ENCODE data around the gene PFKP.

PFKP gene

GRCh38 chr10:3100856-3101640, 33.7 kb downstream of the PFKP start (continued):
- TF ChIP-seq PRDM6 (tag by site-specific recombination; IDR thresholded peaks at IDR 0.05), result no peak
- TF ChIP-seq ELK4 (IDR thresholded peaks at IDR 0.05; ENCODE audit: borderline replicate concordance, low read depth, low read length), result no peak
- TF ChIP-seq ZNF670 (tag by site-specific recombination; IDR thresholded peaks at IDR 0.05; ENCODE audit: low read depth), result no peak
- TF ChIP-seq, protein P1, sequence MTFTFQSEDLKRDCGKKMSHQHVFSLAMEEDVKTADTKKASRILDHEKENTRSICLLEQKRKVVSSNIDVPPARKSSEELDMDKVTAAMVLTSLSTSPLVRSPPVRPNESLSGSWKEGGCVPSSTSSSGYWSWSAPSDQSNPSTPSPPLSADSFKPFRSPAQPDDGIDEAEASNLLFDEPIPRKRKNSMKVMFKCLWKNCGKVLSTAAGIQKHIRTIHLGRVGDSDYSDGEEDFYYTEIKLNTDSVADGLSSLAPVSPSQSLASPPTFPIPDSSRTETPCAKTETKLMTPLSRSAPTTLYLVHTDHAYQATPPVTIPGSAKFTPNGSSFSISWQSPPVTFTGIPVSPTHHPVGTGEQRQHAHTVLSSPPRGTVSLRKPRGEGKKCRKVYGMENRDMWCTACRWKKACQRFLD (tag by site-specific recombination; IDR thresholded peaks at IDR 0.05), result no peak
- TF ChIP-seq ZEB2 (tag by site-specific recombination; IDR thresholded peaks at IDR 0.05), result no peak
- no peak for TF ChIP-seq ZNF132 (tag by site-specific recombination; IDR thresholded peaks at IDR 0.05; ENCODE audit: borderline replicate concordance)
- no peak for TF ChIP-seq SP2 (tag by site-specific recombination; IDR thresholded peaks at IDR 0.05)
- TF ChIP-seq ZBTB11 (tag by site-specific recombination; conservative IDR thresholded peaks at IDR 0.05; ENCODE audit: low read depth), result no peak
- no peak for TF ChIP-seq ZNF548 (tag by site-specific recombination; IDR thresholded peaks at IDR 0.05)
- no peak for TF ChIP-seq BCL11A (tag by site-specific recombination; IDR thresholded peaks at IDR 0.05; ENCODE audit: low read depth)

DNA sequence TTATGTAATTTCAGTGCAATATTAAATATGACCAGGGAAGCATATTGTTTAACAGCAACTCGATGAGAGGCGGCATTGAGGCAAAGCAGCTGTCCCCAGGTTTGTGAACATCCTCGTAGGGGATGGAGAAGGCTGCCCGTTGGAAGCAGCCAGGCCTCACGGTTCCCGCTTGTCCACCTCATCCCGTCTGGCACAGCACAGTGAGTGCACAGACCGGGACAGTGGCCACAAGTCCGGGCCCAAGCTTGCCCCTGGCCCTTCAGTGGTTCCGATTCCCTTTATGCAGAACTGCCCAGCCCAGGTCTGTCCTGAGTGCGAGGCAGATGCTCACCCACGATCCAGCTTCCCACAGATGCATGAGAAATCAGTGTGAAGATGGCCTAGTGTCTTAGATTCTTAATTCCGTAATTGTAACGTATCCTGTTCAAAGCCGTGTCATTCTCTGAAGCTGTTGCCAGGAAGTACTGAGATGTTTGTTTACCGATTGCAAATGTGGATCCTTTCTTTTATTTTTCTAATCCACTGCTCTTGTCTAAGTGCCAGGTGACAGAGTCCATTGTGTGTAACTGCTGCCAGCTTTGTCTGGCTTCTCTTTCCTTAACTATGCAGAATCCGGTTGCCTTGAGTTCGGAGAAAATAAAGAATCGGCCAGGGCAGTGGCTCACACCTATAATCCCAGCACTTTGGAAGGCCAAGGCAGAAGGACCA, 35.5 kb downstream of the PFKP start:
- Histone ChIP-seq H3K4me1 (ENCODE audit: control insufficient read depth, insufficient read depth, low read length) (no peaks in the 10 kb centered on the region), H3K36me3 (ENCODE audit: control insufficient read depth in 2 of 2, insufficient read depth in 1 of 2, low read length in 2 of 2) (peaks cover 6 to 74% of the 10 kb centered on the region in 2 experiments; a peak in 2 of 3 replicates), H3K27ac (ENCODE audit: extremely low read depth, low read depth, low read length) (no peak overlapping the region), H3K9me3 (ENCODE audit: control insufficient read depth, insufficient read depth, low read depth, low read length) (no peaks in the 10 kb centered on the region), H3K4me3 (ENCODE audit: low read depth, low read length) (no peak overlapping the region)
- POLR2A ChIA-PET, result no interaction called here
- TF ChIP-seq, protein P2, sequence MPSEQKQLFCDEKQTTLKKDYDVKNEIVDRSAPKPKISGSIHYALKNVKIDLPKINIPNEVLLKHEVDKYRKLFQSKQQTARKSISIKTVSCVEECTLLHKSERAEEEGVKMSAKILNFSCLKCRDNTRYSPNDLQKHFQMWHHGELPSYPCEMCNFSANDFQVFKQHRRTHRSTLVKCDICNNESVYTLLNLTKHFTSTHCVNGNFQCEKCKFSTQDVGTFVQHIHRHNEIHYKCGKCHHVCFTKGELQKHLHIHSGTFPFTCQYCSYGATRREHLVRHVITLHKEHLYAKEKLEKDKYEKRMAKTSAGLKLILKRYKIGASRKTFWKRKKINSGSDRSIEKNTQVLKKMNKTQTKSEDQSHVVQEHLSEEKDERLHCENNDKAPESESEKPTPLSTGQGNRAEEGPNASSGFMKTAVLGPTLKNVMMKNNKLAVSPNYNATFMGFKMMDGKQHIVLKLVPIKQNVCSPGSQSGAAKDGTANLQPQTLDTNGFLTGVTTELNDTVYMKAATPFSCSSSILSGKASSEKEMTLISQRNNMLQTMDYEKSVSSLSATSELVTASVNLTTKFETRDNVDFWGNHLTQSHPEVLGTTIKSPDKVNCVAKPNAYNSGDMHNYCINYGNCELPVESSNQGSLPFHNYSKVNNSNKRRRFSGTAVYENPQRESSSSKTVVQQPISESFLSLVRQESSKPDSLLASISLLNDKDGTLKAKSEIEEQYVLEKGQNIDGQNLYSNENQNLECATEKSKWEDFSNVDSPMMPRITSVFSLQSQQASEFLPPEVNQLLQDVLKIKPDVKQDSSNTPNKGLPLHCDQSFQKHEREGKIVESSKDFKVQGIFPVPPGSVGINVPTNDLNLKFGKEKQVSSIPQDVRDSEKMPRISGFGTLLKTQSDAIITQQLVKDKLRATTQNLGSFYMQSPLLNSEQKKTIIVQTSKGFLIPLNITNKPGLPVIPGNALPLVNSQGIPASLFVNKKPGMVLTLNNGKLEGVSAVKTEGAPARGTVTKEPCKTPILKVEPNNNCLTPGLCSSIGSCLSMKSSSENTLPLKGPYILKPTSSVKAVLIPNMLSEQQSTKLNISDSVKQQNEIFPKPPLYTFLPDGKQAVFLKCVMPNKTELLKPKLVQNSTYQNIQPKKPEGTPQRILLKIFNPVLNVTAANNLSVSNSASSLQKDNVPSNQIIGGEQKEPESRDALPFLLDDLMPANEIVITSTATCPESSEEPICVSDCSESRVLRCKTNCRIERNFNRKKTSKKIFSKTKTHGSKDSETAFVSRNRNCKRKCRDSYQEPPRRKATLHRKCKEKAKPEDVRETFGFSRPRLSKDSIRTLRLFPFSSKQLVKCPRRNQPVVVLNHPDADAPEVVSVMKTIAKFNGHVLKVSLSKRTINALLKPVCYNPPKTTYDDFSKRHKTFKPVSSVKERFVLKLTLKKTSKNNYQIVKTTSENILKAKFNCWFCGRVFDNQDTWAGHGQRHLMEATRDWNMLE (tag by site-specific recombination; conservative IDR thresholded peaks at IDR 0.05; ENCODE audit: low read depth), result no peak
- no peak for TF ChIP-seq WT1 (tag by site-specific recombination; IDR thresholded peaks at IDR 0.05)
- TF ChIP-seq ZNF138 (tag by site-specific recombination; IDR thresholded peaks at IDR 0.05; ENCODE audit: borderline replicate concordance), result no peak
- no peak for TF ChIP-seq SP3 (tag by site-specific recombination; IDR thresholded peaks at IDR 0.05)
- no peak for TF ChIP-seq ZNF366 (tag by site-specific recombination; conservative IDR thresholded peaks at IDR 0.05)
- TF ChIP-seq BCL11A (tag by site-specific recombination; IDR thresholded peaks at IDR 0.05; ENCODE audit: low read depth), result no peak
- no peak for TF ChIP-seq ZNF175 (tag by site-specific recombination; IDR thresholded peaks at IDR 0.05)
- CTCF ChIA-PET, result interaction anchor here (0.6 to 0.7 kb wide), 2 partner anchors 10 to 73 kb away, joined by 3 read pairs; no protein-coding TSS in a partner anchor

Data from HEK293 (cell line).